ENCODE measurements around the gene SP7.

The SP7 gene

DNA sequence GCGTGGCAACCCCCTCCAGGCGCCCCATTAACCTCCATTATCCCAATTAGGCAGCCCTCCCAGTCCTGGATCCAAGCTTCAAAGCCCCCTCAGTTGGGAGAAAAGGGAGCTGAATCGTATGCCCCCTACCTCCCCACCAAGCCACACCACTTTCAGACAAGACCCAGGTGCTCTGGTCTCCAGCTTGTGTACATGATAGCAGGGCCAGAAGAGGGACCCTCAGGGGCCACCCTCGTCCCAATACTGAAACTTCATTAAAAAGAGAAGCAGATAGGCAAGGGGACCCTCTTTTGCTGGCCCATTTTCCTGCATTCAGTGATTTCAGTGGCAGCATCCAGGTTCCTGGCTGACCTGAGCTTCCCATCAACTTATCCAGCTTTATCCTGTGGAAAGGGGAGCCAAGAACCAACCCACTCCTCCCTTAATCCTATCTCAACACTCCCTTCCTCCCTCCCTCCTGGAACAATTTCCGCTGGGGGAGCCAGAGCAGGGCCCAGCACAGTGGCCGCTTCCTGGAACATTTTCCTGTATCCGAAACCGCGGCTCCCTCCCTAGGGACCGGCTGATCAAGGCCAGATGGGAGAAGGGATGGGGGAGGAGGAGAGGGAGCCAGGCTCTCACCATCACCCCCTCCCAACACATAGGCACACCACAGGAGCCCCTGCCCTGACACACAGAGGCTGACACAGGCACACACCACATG lies 9.5 kb upstream of the SP7 start:
- no peak for DNase-seq (ENCODE audit: low spot score)
- H3K27ac ChIP-seq = peak overlapping the region; percentile 68
- POLR2A ChIA-PET (ENCODE audit: low non-redundant PET) = interaction anchor here (0.7 kb wide), 1 partner anchor 72 kb away, joined by 3 read pairs; no protein-coding TSS in a partner anchor
- TF ChIP-seq, protein P1, sequence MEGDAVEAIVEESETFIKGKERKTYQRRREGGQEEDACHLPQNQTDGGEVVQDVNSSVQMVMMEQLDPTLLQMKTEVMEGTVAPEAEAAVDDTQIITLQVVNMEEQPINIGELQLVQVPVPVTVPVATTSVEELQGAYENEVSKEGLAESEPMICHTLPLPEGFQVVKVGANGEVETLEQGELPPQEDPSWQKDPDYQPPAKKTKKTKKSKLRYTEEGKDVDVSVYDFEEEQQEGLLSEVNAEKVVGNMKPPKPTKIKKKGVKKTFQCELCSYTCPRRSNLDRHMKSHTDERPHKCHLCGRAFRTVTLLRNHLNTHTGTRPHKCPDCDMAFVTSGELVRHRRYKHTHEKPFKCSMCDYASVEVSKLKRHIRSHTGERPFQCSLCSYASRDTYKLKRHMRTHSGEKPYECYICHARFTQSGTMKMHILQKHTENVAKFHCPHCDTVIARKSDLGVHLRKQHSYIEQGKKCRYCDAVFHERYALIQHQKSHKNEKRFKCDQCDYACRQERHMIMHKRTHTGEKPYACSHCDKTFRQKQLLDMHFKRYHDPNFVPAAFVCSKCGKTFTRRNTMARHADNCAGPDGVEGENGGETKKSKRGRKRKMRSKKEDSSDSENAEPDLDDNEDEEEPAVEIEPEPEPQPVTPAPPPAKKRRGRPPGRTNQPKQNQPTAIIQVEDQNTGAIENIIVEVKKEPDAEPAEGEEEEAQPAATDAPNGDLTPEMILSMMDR (conservative IDR thresholded peaks at IDR 0.05; ENCODE audit: low read depth) = peak; percentile 5; the same call in 1 of the 2 replicates
- CTCF ChIA-PET = interaction anchor here (0.6 to 1.7 kb wide), 11 partner anchors 11 to 539 kb away, joined by 3 to 7 read pairs (median 3); partner anchors contain the start of gene AAAS

DNA sequence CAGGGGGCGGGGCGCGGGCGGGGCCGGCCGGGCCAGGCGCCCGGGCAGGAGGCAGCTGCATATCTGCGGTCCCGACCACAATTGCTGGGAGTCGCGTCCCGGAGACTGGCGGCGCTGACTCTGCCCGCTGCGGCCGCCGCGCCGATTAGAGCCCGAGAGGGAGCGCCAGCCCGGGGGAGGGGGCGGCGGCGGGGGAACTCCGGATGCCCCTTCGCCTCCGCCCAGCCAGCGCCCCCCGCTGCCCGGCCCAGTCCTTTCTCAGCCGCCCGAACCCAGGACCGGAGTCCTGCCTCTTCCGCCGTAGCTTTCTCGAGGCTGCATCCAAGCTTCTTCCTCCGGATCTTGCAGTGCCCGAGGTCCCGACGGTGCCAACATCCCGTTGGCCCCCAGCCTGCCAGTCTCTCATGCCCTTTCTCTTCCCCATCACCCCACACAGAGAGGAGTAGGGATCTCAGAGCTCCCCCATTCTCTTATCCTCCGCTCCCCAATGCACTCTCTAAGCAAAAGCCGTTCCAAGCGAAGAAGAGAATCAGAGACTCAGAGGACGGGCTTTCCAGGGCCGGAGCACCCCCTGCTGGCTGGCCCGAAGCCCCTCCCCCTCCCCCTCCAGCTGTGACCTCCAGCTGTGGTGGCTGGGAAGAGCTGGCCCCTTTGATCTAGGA lies 8.8 kb upstream of the SP7 start:
- DNase-seq (ENCODE audit: low spot score) = no peak
- ChIA-PET POLR2A (ENCODE audit: low non-redundant PET) (no interaction called here), CTCF (interaction anchor here (0.6 to 1.7 kb wide), 15 partner anchors 10 to 540 kb away, joined by 3 to 7 read pairs (median 3); partner anchors contain the start of gene AAAS)
- H3K27ac ChIP-seq = peak overlapping the region; percentile 68
- TF ChIP-seq, protein P1 (conservative IDR thresholded peaks at IDR 0.05; ENCODE audit: low read depth) = peak; percentile 56

DNA sequence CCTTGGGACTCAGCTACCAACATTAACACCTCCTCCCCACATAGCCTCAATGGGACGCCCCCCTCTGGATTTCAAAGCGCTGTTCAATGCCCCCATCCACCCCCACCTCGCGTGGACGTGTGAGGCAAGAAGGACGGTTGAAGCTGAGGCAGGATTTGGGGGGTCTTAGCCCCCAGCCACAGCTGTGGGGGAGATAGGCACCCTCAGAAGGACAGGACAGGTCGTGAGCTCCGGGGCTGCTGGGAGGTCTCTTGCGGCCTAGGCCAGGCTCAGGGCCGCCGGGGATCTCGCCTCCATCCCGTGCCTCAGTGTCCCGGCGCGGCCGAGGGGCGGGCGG lies 8.3 kb upstream of the SP7 start:
- POLR2A ChIA-PET (ENCODE audit: low non-redundant PET) = no interaction called here
- CTCF ChIA-PET = interaction anchor here (0.5 to 1.7 kb wide), 10 partner anchors 14 to 247 kb away, joined by 3 to 7 read pairs (median 4); partner anchors contain the start of genes AAAS and IGFBP6
- TF ChIP-seq, protein P1 (conservative IDR thresholded peaks at IDR 0.05; ENCODE audit: low read depth) = no peak
- DNase-seq (ENCODE audit: low spot score) = no peak
- H3K27ac ChIP-seq = peak overlapping the region; percentile 68

DNA sequence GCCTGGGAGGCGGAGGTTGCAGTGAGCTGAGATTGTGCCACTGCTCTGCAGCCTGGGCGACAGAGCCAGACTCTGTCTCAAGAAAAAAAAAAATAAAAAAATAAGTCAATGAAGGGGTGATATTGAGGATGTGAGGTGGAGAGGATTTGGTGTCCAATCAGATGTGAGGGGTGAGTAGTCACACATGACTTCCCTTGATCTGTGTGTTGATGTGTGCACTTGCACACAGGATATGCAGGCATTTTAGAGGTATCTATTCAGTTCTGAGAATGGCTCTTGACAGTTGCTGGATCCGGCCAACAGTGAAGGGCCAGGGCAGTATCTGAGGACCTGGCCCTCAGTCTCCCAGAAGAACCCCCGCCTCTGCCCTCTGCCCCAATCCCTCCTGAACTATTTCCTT lies 7.8 kb upstream of the SP7 start:
- H3K27ac ChIP-seq = peak overlapping the region; percentile 68; the same call in 1 of the 2 replicates
- CTCF ChIA-PET = interaction anchor here (0.5 to 1.2 kb wide), 2 partner anchors 23 to 246 kb away, joined by 4 read pairs; partner anchors contain the start of genes AAAS and IGFBP6
- POLR2A ChIA-PET (ENCODE audit: low non-redundant PET) = no interaction called here
- TF ChIP-seq, protein P1 (conservative IDR thresholded peaks at IDR 0.05; ENCODE audit: low read depth) = no peak
- DNase-seq (ENCODE audit: low spot score) = no peak

DNA sequence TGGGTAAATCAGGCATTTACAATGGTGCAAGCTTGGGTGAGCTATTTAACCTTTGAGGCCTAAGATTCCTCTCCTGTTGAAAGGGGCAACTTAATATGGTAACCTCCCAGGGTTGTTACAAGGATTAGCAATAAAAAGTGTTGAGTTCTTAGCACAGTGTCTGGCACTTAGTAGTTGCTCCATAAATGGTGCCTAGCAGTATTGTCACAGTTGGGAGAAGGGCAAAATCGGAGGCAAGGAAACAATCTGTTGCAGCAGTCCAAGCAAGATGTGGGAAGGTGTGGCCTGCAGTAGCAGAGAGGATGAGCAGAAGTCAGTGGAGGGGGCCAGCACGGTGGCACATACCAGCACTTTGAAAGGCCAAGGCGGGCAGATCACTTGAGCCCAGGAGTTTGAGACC lies 7.3 kb upstream of the SP7 start:
- ChIA-PET CTCF (interaction anchor here (0.6 kb wide), 1 partner anchor 71 kb away, joined by 3 read pairs; no protein-coding TSS in a partner anchor), POLR2A (ENCODE audit: low non-redundant PET) (no interaction called here)

DNA sequence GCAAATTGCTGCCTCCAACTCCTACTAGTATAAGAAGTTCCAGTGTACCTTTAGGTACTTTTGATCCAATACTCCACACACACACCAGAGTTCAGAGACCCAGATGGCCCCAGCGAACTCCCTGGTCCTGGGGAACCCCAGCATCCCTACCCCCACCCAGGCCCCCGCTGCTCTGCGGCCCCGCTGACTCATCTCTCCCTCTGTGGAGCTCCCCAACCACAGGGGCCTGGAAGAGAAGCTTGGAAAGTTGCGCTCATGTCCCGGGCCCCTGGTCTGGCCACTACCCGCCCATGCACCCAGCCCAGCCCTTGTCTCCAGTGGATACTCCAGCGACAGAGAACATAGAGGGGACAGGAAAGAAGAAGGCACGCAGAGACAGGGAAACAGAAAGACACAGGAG lies 4.2 kb upstream of the SP7 start:
- H3K27ac ChIP-seq = no peak overlapping the region
- CTCF ChIA-PET = no interaction called here
- POLR2A ChIA-PET (ENCODE audit: low non-redundant PET) = no interaction called here
- TF ChIP-seq, protein P1 (conservative IDR thresholded peaks at IDR 0.05; ENCODE audit: low read depth) = no peak
- no peak for DNase-seq (ENCODE audit: low spot score)

More for the DNA sequence above, 7.3 kb upstream of the SP7 start:
- no peak for DNase-seq (ENCODE audit: low spot score)
- no peak overlapping the region for H3K27ac ChIP-seq
- TF ChIP-seq, protein P1 (conservative IDR thresholded peaks at IDR 0.05; ENCODE audit: low read depth) = no peak

Data from RWPE1 (cell line).